Testis (tissue), 3 donors: ENCODE data around the gene TMEM212. TPM values are rescaled to one million over a fixed set of nuclear protein-coding genes. Genes with fewer than 3 reads are reported as not detected.
"Not testable (repeated sequence)": the region's sequence is repeated elsewhere in the genome, so short reads cannot be mapped to it uniquely, and the experiment has no call there.

Experiments used
- DNase-seq: peaks from one replicate; pipeline ENCODE4 v3.0.0-alpha.2; 2019
- H3K27ac ChIP-seq, 2 donors: fragments of 200-600 bp; sonication (generic); one replicate each; pipeline ENCODE4 v1.5.1; 2019
- H3K27me3 ChIP-seq: fragments of 200-600 bp; sonication (generic); one replicate; pipeline ENCODE4 v1.5.1; 2019
- H3K36me3 ChIP-seq: fragments of 200-600 bp; sonication (generic); one replicate; pipeline ENCODE4 v1.5.1; 2017; ENCODE audit warnings: low read depth; ENCODE audit errors: missing control alignments
- H3K4me1 ChIP-seq: fragments of 200-600 bp; sonication (generic); one replicate; pipeline ENCODE4 v1.5.1; 2019
- H3K4me3 ChIP-seq, 2 donors: fragments of 200-600 bp; sonication (generic); one replicate each; pipeline ENCODE4 v1.5.1; 2017 to 2019
- H3K9me3 ChIP-seq: fragments of 200-600 bp; sonication (generic); one replicate; pipeline ENCODE4 v1.5.1; 2017
- POLR2A ChIP-seq: fragments of 450-650 bp; IDR thresholded peaks from one replicate; pipeline ENCODE4 v1.6.1; 2017; ENCODE audit warnings: antibody characterized with exemption, mild to moderate bottlenecking, moderate library complexity
- WGBS, 2 donors: methylation state at CpG; one replicate each; pipeline ENCODE4 v1.1.5; 2018; 5-methylcytosine and 5-hydroxymethylcytosine counted together
- intact Hi-C: fragments of 100-400 bp; cut with DNase I; formaldehyde crosslinking; loops from one replicate; pipeline ENCODE4 v1.15.1; 2023; ENCODE audit warnings: low total_unique reads
- polyA plus RNA-seq: library from polyadenylated mRNA; stranded (reverse); fragments of 350-450 nt; fragmentation: Illumina TruSeq; extraction: RNeasy Lipid Tissue Mini Kit (QIAGEN cat#74804); gene quantifications from one replicate; pipeline ENCODE4 v1.2.3, GENCODE V29; 2014; ENCODE audit warnings: low read depth, low replicate concordance; ENCODE audit not compliant: insufficient read depth
- total RNA-seq, 2 donors: library from RNA; depleted of rRNA; stranded (reverse); fragments of >200 nt; gene quantifications; one replicate each; pipeline ENCODE4 v1.2.3, GENCODE V29; 2016
- TF ChIP-seq, protein P1 (sequence below), 3 experiments: fragments of 450-650 bp in 2 of 3; fragments of 200-600 bp in 1 of 3; sonication (generic) in 1 of 3; IDR thresholded peaks; one replicate each; pipeline ENCODE4 v1.5.1; 2016 to 2019; ENCODE audit warnings: antibody characterized with exemption in 3 of 3, mild to moderate bottlenecking in 2 of 3, moderate library complexity in 1 of 3

The TMEM212 gene
- total and polyA plus RNA-seq, 3 donors from 2014 or later, result 1.8 to 4.3 (median 2.5) TPM

DNA sequence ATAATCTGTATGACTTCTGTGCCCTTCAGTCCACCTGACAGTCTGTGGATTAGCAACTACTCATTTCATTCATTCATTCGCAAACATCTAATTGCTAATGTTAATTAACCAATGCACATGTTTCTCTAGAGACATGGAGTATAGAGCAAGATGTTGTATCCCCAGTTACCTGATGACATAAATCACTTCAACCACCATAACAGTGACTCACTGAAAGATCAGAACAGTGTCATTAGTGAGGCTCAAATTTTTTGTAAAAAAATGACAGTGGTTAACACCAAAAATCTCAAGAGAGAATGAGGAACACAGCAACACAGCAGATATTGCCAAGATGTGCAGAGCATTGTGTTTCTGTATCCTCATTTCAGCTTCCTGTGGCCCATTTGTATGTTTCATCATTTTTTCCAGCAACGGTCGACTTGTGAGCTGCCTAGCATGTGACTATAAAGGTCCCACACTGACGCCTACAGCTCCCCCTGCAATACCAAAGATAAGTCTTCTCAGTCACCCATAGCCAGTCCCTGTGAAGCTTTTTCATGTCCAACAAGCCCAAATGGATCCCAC, 29.2 kb upstream of the TMEM212 start:
- H3K36me3 ChIP-seq, result no peaks in the 10 kb centered on the region
- TF ChIP-seq, protein P1, sequence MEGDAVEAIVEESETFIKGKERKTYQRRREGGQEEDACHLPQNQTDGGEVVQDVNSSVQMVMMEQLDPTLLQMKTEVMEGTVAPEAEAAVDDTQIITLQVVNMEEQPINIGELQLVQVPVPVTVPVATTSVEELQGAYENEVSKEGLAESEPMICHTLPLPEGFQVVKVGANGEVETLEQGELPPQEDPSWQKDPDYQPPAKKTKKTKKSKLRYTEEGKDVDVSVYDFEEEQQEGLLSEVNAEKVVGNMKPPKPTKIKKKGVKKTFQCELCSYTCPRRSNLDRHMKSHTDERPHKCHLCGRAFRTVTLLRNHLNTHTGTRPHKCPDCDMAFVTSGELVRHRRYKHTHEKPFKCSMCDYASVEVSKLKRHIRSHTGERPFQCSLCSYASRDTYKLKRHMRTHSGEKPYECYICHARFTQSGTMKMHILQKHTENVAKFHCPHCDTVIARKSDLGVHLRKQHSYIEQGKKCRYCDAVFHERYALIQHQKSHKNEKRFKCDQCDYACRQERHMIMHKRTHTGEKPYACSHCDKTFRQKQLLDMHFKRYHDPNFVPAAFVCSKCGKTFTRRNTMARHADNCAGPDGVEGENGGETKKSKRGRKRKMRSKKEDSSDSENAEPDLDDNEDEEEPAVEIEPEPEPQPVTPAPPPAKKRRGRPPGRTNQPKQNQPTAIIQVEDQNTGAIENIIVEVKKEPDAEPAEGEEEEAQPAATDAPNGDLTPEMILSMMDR (IDR thresholded peaks at IDR 0.05), result no peak
- no peak for TF ChIP-seq POLR2A
- no peaks in the 10 kb centered on the region for H3K4me1 ChIP-seq
- H3K9me3 ChIP-seq, result no peaks in the 10 kb centered on the region
- no peak for DNase-seq
- H3K27me3 ChIP-seq, result no peaks in the 10 kb centered on the region
- WGBS, 2 donors, result 59 to 66% methylated on average over 4 of the region's 4 CpGs
- intact Hi-C loops, result no loop called here
- no peak overlapping the region for H3K4me3 ChIP-seq
- no peak overlapping the region for H3K27ac ChIP-seq

DNA sequence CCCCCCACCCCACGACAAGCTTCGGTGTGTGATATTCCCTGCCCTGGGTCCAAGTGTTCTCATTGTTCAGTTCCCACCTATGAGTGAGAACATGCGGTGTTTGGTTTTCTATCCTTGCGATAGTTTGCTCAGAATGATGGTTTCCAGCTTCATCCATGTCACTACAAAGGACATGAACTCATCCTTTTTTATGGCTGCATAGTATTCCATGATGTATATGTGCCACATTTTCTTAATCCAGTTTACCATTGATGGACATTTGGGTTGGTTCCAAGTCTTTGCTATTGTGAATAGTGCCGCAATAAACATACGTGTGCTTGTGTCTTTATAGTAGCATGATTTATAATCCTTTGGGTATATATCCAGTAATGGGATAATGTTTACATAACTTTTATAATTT, 28.5 kb upstream of the TMEM212 start:
- H3K4me1 ChIP-seq, H3K9me3 ChIP-seq, DNase-seq, H3K4me3 ChIP-seq, H3K27me3 ChIP-seq, H3K27ac ChIP-seq, intact Hi-C loops, H3K36me3 ChIP-seq: not testable (repeated sequence)
- 95 to 98% methylated on average over 6 of the region's 6 CpGs for WGBS, 2 donors

DNA sequence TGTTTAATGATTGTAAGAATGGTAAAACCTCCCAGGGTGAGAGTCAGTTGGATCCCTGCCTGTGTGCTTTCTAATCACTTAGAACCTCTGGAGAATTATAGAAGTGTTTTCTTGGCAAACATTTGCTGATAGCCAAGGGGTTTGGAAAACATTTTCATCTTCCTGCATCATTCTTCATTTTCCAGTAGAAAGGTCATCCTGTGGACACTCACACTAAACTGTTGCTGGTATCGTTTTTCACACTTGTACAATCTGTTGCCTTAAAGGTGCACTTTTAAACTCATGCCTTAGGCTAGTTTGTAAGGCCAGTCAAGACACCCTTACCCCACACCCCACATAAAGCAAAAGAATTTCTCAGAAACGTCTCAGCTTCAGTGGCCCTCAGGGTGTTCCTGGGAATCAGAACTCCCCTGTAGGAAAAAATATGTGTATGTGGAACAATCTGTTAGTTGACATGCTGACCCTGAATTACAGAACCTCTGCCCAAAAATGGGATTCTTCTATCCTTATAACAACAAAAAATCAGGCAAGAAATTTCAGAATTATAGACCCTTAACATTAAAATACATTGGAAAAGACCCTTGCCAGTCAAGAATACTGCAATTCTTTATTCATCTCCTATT, 27.1 kb upstream of the TMEM212 start:
- no peak overlapping the region for H3K27ac ChIP-seq
- no peak for DNase-seq

GRCh38 chr3:171817074-171817800, 25.9 kb upstream of the TMEM212 start:
- Histone ChIP-seq H3K36me3 (no peaks in the 10 kb centered on the region), H3K9me3 (no peaks in the 10 kb centered on the region), H3K27ac (no peak overlapping the region), H3K27me3 (no peaks in the 10 kb centered on the region), H3K4me1 (no peaks in the 10 kb centered on the region), H3K4me3 (no peak overlapping the region)
- no peak for TF ChIP-seq POLR2A
- TF ChIP-seq, protein P1 (IDR thresholded peaks at IDR 0.05), result no peak
- intact Hi-C loops, result no loop called here
- 92 to 93% methylated on average over 4 of the region's 4 CpGs for WGBS, 2 donors
- no peak for DNase-seq

More for the DNA sequence above, 27.1 kb upstream of the TMEM212 start:
- Histone ChIP-seq H3K36me3 (no peaks in the 10 kb centered on the region), H3K4me3 (no peak overlapping the region), H3K27me3 (no peaks in the 10 kb centered on the region), H3K4me1 (no peaks in the 10 kb centered on the region), H3K9me3 (no peaks in the 10 kb centered on the region)
- WGBS, 2 donors, result 36 to 44% methylated on average over 2 of the region's 2 CpGs
- TF ChIP-seq POLR2A, result no peak
- TF ChIP-seq, protein P1 (IDR thresholded peaks at IDR 0.05), result no peak
- intact Hi-C loops, result no loop called here

GRCh38 chr3:171821044-171821443, 22.1 kb upstream of the TMEM212 start:
- no peak for TF ChIP-seq POLR2A
- TF ChIP-seq, protein P1 (IDR thresholded peaks at IDR 0.05), result no peak
- intact Hi-C loops, result no loop called here
- Histone ChIP-seq H3K36me3 (no peaks in the 10 kb centered on the region), H3K4me1 (no peaks in the 10 kb centered on the region), H3K9me3 (no peaks in the 10 kb centered on the region), H3K27me3 (no peaks in the 10 kb centered on the region), H3K27ac (no peak overlapping the region), H3K4me3 (no peak overlapping the region)
- 83 to 89% methylated on average over 3 of the region's 3 CpGs for WGBS, 2 donors
- no peak for DNase-seq
